Tibial nerve (tissue), 3 donors: ENCODE measurements around the gene PSMF1.

Source experiments
- POLR2A ChIP-seq, 2 donors: fragments of 450-650 bp; IDR thresholded peaks; one replicate each; pipeline ENCODE4 v1.6.1; 2017; ENCODE audit warnings: antibody characterized with exemption in 2 of 2, mild to moderate bottlenecking in 2 of 2, moderate library complexity in 2 of 2
- TF ChIP-seq, protein P1 (sequence below), 5 experiments: fragments of 200-600 bp in 3 of 5; fragments of 450-650 bp in 2 of 5; sonication (generic) in 3 of 5; IDR thresholded peaks; one replicate each; pipeline ENCODE4 v1.5.1; 2016 to 2019; ENCODE audit warnings: antibody characterized with exemption in 5 of 5, mild to moderate bottlenecking in 3 of 5, moderate library complexity in 2 of 5

DNA sequence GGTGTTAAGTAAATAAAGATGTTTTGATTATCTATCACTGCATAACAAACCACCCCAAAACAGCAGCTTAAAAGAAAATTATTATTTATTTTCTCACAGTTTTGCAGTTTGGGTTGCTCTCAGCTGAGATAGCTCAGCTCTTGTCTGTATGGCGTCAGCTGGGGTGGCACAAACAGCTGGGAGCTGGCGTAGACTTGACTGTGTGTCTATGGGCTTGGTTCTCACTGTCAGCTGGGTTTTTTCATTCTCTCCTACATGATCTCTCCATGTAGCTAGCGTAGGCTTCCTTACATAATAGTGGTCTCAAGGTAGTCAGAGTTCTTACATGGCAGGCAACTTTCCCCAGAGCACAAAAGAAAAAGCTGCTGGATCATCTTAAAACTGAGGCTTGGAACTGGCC lies 72.9 kb downstream of the PSMF1 start:
- no peak for TF ChIP-seq POLR2A (IDR thresholded peaks at IDR 0.05)
- TF ChIP-seq, protein P1, sequence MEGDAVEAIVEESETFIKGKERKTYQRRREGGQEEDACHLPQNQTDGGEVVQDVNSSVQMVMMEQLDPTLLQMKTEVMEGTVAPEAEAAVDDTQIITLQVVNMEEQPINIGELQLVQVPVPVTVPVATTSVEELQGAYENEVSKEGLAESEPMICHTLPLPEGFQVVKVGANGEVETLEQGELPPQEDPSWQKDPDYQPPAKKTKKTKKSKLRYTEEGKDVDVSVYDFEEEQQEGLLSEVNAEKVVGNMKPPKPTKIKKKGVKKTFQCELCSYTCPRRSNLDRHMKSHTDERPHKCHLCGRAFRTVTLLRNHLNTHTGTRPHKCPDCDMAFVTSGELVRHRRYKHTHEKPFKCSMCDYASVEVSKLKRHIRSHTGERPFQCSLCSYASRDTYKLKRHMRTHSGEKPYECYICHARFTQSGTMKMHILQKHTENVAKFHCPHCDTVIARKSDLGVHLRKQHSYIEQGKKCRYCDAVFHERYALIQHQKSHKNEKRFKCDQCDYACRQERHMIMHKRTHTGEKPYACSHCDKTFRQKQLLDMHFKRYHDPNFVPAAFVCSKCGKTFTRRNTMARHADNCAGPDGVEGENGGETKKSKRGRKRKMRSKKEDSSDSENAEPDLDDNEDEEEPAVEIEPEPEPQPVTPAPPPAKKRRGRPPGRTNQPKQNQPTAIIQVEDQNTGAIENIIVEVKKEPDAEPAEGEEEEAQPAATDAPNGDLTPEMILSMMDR (IDR thresholded peaks at IDR 0.05) = no peak
